ENCODE measurements around the gene LTF.
"Not testable (repeated sequence)": the region's sequence is repeated elsewhere in the genome, so short reads cannot be mapped to it uniquely, and the experiment has no call there.

The LTF gene

GRCh38 chr3:46495901-46496456 lies 31.3 kb upstream of the LTF start:
- Mint-ChIP-seq H3K4me3 (no peak overlapping the region), H3K27ac (no peak overlapping the region), H3K4me1 (peaks cover 5% of the 10 kb centered on the region), H3K27me3 (no peaks in the 10 kb centered on the region), H3K9me3 (no peaks in the 10 kb centered on the region)
- no peak for DNase-seq
- no peak for ATAC-seq

- DNase-seq, H3K4me3 Mint-ChIP-seq, H3K4me1 Mint-ChIP-seq, H3K27ac Mint-ChIP-seq, H3K27me3 Mint-ChIP-seq, ATAC-seq, H3K9me3 Mint-ChIP-seq: not testable (repeated sequence)
These were observed 29.8 kb upstream of the LTF start for GRCh38 chr3:46494491-46494890.

- H3K9me3 Mint-ChIP-seq = no peaks in the 10 kb centered on the region
- peaks cover 3% of the 10 kb centered on the region for H3K27me3 Mint-ChIP-seq
- no peak for ATAC-seq
- no peak for DNase-seq
- H3K4me3 Mint-ChIP-seq = no peak overlapping the region
- H3K27ac Mint-ChIP-seq = no peak overlapping the region
- H3K4me1 Mint-ChIP-seq = peaks cover 9% of the 10 kb centered on the region
These were observed 28.3 kb upstream of the LTF start for GRCh38 chr3:46492890-46493547.

DNA sequence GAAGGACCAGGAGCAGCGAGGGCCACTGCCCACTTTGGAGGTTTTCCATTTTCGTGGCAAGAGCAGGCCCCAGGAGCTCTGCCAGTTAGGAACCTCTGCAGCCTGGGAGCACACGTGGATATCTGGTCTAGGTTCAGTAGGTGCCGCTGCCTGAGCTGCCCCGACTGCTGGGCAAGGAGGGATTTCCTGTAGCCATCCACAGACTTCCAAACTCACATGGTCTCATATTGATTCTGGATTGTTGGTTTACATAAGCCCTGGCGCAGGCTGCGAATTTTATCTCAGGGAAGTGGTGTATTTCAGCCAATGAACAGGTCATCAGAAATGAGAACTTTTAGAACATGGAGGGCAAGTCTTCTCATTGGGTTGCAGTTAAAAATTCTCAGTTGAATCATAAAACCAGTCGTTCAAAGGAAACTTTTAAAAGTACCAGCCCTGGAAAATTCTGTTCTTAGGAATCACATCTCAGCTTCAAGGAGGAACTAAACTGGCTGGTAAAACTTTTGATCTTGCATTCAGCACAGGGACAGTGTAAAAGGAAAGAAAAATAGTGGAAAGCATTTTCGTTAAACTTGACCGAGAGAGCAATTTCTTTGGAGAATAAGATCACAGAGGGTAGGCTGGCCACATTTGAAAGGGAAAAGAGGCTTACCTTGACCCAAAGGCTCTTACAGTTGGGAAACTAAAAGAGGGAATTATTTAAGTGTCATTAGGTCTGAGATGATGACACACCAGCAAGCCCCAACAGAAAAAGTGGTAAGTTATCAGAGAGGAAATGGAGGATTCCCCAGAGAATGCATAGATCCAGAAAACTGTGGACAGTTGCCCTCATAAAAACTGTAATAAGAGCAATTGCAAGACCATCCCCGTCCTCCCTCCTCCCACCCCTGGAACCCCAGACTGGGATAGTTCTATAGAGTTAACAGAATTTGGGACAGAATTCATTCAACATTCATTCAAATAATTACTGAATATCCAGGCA lies 26.7 kb upstream of the LTF start:
- ATAC-seq (no peak), DNase-seq (no peak)
- Mint-ChIP-seq H3K27ac (no peak overlapping the region), H3K27me3 (peaks cover 19% of the 10 kb centered on the region), H3K4me1 (peaks cover 9% of the 10 kb centered on the region), H3K9me3 (no peaks in the 10 kb centered on the region), H3K4me3 (no peak overlapping the region)

- ATAC-seq (no peak), DNase-seq (no peak)
- Mint-ChIP-seq H3K27me3 (peaks cover 21% of the 10 kb centered on the region), H3K9me3 (no peaks in the 10 kb centered on the region), H3K27ac (no peak overlapping the region), H3K4me3 (no peak overlapping the region), H3K4me1 (peaks cover 9% of the 10 kb centered on the region)
These were observed 25.8 kb upstream of the LTF start for GRCh38 chr3:46490338-46491084.

GRCh38 chr3:46489875-46490274 lies 25.2 kb upstream of the LTF start:
- DNase-seq (no peak), ATAC-seq (no peak)
- Mint-ChIP-seq H3K27ac (no peak overlapping the region), H3K27me3 (peaks cover 21% of the 10 kb centered on the region), H3K4me3 (no peak overlapping the region), H3K9me3 (no peaks in the 10 kb centered on the region), H3K4me1 (peaks cover 9% of the 10 kb centered on the region)

DNA sequence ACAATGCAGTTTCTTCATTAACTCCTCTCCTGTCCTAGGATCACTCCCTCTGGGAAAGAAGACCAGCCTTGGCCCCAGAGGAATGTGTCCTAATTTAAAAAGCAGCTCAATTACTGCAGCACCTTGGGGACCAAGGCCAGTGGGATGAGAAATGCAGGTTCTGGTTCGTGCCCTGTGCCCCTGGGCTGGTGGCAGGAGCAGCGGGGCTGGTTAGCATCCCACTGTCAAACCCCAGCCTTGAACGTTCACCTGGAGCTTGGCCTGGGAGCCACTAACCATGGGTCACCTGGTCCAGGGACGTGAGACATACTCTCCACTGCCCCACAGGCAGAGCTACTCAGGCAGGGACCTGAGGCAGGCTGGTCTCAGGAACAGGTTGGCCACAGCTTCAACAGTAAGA lies 24.7 kb upstream of the LTF start:
- DNase-seq (no peak), ATAC-seq (no peak)
- Mint-ChIP-seq H3K27ac (no peak overlapping the region), H3K9me3 (no peaks in the 10 kb centered on the region), H3K27me3 (peaks cover 21% of the 10 kb centered on the region), H3K4me3 (no peak overlapping the region), H3K4me1 (peaks cover 9% of the 10 kb centered on the region)

DNA sequence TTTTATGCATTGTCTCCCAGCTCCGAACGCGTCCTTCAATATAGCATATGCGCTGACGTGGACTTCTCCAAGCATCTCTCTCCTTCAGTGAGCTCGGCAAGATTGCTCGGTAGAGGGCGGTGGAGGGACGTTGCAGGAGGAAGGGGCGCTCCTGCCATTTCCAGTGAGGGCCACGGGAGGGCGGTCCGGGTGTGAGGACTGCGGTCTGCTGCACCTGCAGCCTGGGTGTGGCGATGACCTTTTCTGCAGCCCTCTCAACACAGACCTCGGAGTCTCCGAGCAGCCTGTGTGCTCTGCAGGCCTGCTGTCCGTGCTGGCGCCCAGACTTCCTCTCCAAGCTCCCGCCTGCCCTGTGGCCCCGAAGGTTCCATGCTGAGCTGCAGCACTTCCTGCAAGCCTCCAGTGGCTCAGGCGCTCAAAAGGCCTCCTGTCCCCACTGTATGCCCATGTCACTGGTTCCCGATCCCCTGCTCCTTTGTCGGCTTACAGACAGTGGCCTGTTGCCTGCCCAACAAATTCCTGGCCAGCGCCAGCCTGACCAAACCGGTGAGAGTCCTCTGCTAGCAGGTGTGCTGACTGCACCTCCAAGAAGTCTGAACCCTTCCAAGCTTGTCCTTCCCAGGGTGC lies 24.1 kb upstream of the LTF start:
- Mint-ChIP-seq H3K9me3 (no peaks in the 10 kb centered on the region), H3K4me3 (peak overlapping the region; percentile 38 to 60), H3K27me3 (peaks cover 21% of the 10 kb centered on the region), H3K27ac (no peak overlapping the region), H3K4me1 (peaks cover 9% of the 10 kb centered on the region)
- peak; percentile 91 for DNase-seq
- ATAC-seq = peak; percentile 98

- Mint-ChIP-seq H3K4me1 (peaks cover 9% of the 10 kb centered on the region), H3K4me3 (no peak overlapping the region), H3K27me3 (peaks cover 21% of the 10 kb centered on the region), H3K9me3 (no peaks in the 10 kb centered on the region), H3K27ac (no peak overlapping the region)
- ATAC-seq (no peak), DNase-seq (no peak)
These were observed 21.1 kb upstream of the LTF start for GRCh38 chr3:46485779-46486175.

GRCh38 chr3:46484911-46485778 lies 20.4 kb upstream of the LTF start:
- peaks cover 21% of the 10 kb centered on the region for H3K27me3 Mint-ChIP-seq
- H3K9me3 Mint-ChIP-seq = no peaks in the 10 kb centered on the region
- H3K4me3 Mint-ChIP-seq = no peak overlapping the region
- no peak for ATAC-seq
- no peak for DNase-seq
- peaks cover 9% of the 10 kb centered on the region for H3K4me1 Mint-ChIP-seq
- peak overlapping the region in 1 of 2 donors; percentile 89 for H3K27ac Mint-ChIP-seq

DNA sequence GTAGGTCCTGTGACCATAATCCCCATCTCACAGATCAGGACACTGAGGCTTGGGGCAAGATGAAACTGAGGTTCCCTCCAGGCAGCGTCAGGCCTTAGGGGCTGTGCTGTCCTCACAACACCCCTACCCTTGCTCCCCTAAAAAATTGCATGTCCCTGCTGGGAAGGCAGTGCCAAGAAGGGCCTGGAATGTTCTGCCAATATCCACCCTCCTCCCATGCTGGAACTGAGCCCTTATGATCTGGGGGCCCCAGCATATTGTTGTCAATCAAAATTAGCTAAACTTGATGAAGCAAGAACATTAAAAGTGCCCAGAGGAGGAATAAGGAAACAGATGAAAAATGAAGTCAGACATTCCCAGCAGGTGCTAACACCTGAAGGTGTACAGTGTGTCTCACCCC lies 19.7 kb upstream of the LTF start:
- ATAC-seq (no peak), DNase-seq (no peak)
- Mint-ChIP-seq H3K4me3 (no peak overlapping the region), H3K4me1 (peaks cover 9% of the 10 kb centered on the region), H3K27me3 (peaks cover 28% of the 10 kb centered on the region), H3K27ac (no peak overlapping the region), H3K9me3 (no peaks in the 10 kb centered on the region)

DNA sequence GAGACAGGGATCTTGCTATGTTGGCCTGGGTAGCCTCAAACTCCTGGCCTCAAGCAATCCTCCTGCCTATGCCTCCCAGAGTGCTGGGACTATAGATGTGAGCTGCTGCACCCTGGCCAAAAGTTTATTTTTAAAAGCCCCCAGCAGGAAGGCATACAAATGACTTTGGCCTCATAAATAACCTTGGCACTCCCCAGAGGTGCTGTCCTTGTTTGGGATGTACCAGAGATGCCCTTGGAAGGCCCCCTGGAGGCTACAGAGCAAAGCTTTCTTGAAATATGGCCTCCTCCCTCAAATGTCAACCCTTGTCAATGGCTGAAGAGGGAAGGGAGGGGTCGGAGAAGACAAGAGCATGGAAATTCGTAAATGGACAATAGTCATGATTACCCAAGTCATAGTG lies 19.1 kb upstream of the LTF start:
- Mint-ChIP-seq H3K27ac (no peak overlapping the region), H3K9me3 (no peaks in the 10 kb centered on the region), H3K4me1 (peaks cover 4% of the 10 kb centered on the region), H3K4me3 (no peak overlapping the region), H3K27me3 (peaks cover 34% of the 10 kb centered on the region)
- no peak for ATAC-seq
- no peak for DNase-seq

GRCh38 chr3:46482632-46483350 lies 18.1 kb upstream of the LTF start:
- no peak for DNase-seq
- Mint-ChIP-seq H3K4me3 (no peak overlapping the region), H3K4me1 (no peaks in the 10 kb centered on the region), H3K27ac (no peak overlapping the region), H3K27me3 (peaks cover 29% of the 10 kb centered on the region), H3K9me3 (no peaks in the 10 kb centered on the region)
- no peak for ATAC-seq

DNA sequence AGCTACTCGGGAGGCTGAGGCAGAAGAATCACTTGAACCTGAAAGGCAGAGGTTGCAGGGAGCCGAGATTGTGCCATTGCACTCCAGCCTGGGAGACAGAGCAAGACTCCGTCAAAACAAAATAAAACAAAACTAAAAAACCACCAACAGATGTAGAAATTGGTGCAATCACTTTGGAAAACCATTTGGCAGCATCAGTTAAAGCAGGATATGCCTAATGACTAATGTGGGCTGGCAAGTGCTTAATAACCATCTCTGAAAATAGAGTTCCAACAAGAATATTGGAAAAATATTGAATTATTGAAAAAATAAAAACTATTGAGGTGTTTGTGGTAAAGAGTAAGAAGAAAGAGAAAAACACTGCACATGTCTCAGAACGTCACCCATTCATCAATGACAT lies 16.9 kb upstream of the LTF start:
- H3K4me3 Mint-ChIP-seq = no peak overlapping the region
- no peak overlapping the region for H3K27ac Mint-ChIP-seq
- H3K9me3 Mint-ChIP-seq = no peaks in the 10 kb centered on the region
- peaks cover 27% of the 10 kb centered on the region for H3K27me3 Mint-ChIP-seq
- DNase-seq (no peak), ATAC-seq (no peak)
- no peaks in the 10 kb centered on the region for H3K4me1 Mint-ChIP-seq

Measured in stimulated activated naive CD8-positive, alpha-beta T cell treated with anti-CD3 and anti-CD28 coated beads, Interleukin-15, amount 100 ng/mL, for 72 hours (primary cell).